Astrocyte (in vitro differentiated cells and primary cell): ENCODE results near the gene AMZ1.

Experiments
- EZH2 ChIP-seq: IDR thresholded peaks from 2 replicates; pipeline ENCODE4 v1.6.1; 2012; ENCODE audit warnings: mild to moderate bottlenecking, low read length, inconsistent platforms; ENCODE audit not compliant: insufficient read depth
- TF ChIP-seq, protein P1 (sequence below): IDR thresholded peaks from 2 replicates; pipeline ENCODE4 v1.5.1; 2011; ENCODE audit warnings: low read depth, mild to moderate bottlenecking, inconsistent platforms, low read length, moderate library complexity; ENCODE audit not compliant: insufficient read depth

GRCh38 chr7:2764621-2765020 lies 76.6 kb downstream of the AMZ1 start:
- TF ChIP-seq EZH2 = no peak
- TF ChIP-seq, protein P1, sequence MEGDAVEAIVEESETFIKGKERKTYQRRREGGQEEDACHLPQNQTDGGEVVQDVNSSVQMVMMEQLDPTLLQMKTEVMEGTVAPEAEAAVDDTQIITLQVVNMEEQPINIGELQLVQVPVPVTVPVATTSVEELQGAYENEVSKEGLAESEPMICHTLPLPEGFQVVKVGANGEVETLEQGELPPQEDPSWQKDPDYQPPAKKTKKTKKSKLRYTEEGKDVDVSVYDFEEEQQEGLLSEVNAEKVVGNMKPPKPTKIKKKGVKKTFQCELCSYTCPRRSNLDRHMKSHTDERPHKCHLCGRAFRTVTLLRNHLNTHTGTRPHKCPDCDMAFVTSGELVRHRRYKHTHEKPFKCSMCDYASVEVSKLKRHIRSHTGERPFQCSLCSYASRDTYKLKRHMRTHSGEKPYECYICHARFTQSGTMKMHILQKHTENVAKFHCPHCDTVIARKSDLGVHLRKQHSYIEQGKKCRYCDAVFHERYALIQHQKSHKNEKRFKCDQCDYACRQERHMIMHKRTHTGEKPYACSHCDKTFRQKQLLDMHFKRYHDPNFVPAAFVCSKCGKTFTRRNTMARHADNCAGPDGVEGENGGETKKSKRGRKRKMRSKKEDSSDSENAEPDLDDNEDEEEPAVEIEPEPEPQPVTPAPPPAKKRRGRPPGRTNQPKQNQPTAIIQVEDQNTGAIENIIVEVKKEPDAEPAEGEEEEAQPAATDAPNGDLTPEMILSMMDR = no peak
